K562 (cell line): ENCODE data around the gene TSPAN1.
A peak's percentile ranks its signal among the peaks of the same experiment; 100 is the strongest.

Source experiments
- CHD1 ChIP-seq: fragments of 200-600 bp; sonication (generic); IDR thresholded peaks from one replicate; pipeline ENCODE4 v1.6.1; 2012; ENCODE audit warnings: mild to moderate bottlenecking, moderate library complexity, low read length, inconsistent platforms
- EZH2 ChIP-seq: IDR thresholded peaks from 2 replicates; pipeline ENCODE4 v1.6.1; 2012; ENCODE audit warnings: low read depth, mild to moderate bottlenecking, inconsistent platforms, low read length, borderline replicate concordance
- FOXP1 ChIP-seq: sonication (generic); formaldehyde crosslinking; IDR thresholded peaks from 2 replicates; pipeline ENCODE4 v1.8.0; 2022; ENCODE audit warnings: mild to moderate bottlenecking, missing genetic modification reagents
- MED1 ChIP-seq: sonication (generic); formaldehyde crosslinking; IDR thresholded peaks from 2 replicates; pipeline ENCODE4 v1.8.1; 2023; ENCODE audit warnings: missing genetic modification reagents, borderline replicate concordance
- NFE2L1 ChIP-seq: fragments of 450-650 bp; IDR thresholded peaks from 2 replicates; pipeline ENCODE4 v1.6.1; 2016; ENCODE audit warnings: missing genetic modification characterization, low read depth, mild to moderate bottlenecking, missing compliant biosample characterization, moderate library complexity, borderline replicate concordance
- NR0B1 ChIP-seq: fragments of 450-650 bp; IDR thresholded peaks from one replicate; pipeline ENCODE4 v1.6.1; 2018; ENCODE audit warnings: mild to moderate bottlenecking, moderate library complexity; ENCODE audit not compliant: partially characterized antibody
- PHF8 ChIP-seq: fragments of 200-600 bp; sonication (generic); IDR thresholded peaks from 2 replicates; pipeline ENCODE4 v1.6.1; 2012; ENCODE audit warnings: mixed run types, mild to moderate bottlenecking, inconsistent platforms, low read length, moderate library complexity, borderline replicate concordance
- REST ChIP-seq, 2 experiments: fragments of 450-650 bp; formaldehyde crosslinking in 1 of 2; IDR thresholded peaks; 2 replicates each; pipeline versions ENCODE4 v1.4.0 to v1.6.1; 2014 to 2020; ENCODE audit warnings: mild to moderate bottlenecking in 2 of 2, borderline replicate concordance in 1 of 2, low read depth in 1 of 2
- SMARCA5 ChIP-seq: fragments of 450-650 bp; IDR thresholded peaks from 2 replicates; pipeline ENCODE4 v1.6.1; 2016
- ZNF589 ChIP-seq: fragments of 200-800 bp; sonication (Bioruptor generic); IDR thresholded peaks from 2 replicates; pipeline ENCODE4 v1.6.1; 2016; ENCODE audit warnings: low read depth, missing genetic modification characterization, missing compliant biosample characterization
- TF ChIP-seq, protein P1 (sequence below): fragments of 450-650 bp; formaldehyde crosslinking; IDR thresholded peaks from 2 replicates; pipeline ENCODE4 v1.4.0; 2020; ENCODE audit warnings: mild to moderate bottlenecking, moderate library complexity
- TF ChIP-seq, protein P2 (sequence below): sonication (generic); formaldehyde crosslinking; IDR thresholded peaks from 2 replicates; pipeline ENCODE4 v1.5.0; 2020; ENCODE audit warnings: missing genetic modification reagents
- TF ChIP-seq, protein P3 (sequence below): sonication (generic); formaldehyde crosslinking; IDR thresholded peaks from 2 replicates; pipeline ENCODE4 v1.9.0; 2022; ENCODE audit warnings: mild to moderate bottlenecking, missing genetic modification reagents

GRCh38 chr1:46219551-46220520 is 44.9 kb downstream of the TSPAN1 start:
- TF ChIP-seq PHF8: no peak
- no peak for TF ChIP-seq NR0B1
- no peak for TF ChIP-seq FOXP1 (CRISPR knock-in tag)
- TF ChIP-seq REST (IDR thresholded peaks at IDR 0.05; ENCODE audit: borderline replicate concordance): peak; percentile 36; the same call in 1 of the 2 replicates
- TF ChIP-seq REST (CRISPR knock-in tag; IDR thresholded peaks at IDR 0.05; ENCODE audit: low read depth): no peak
- TF ChIP-seq, protein P1, sequence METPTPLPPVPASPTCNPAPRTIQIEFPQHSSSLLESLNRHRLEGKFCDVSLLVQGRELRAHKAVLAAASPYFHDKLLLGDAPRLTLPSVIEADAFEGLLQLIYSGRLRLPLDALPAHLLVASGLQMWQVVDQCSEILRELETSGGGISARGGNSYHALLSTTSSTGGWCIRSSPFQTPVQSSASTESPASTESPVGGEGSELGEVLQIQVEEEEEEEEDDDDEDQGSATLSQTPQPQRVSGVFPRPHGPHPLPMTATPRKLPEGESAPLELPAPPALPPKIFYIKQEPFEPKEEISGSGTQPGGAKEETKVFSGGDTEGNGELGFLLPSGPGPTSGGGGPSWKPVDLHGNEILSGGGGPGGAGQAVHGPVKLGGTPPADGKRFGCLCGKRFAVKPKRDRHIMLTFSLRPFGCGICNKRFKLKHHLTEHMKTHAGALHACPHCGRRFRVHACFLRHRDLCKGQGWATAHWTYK (CRISPR knock-in tag): no peak
- no peak for TF ChIP-seq SMARCA5
- no peak for TF ChIP-seq CHD1
- TF ChIP-seq, protein P2, sequence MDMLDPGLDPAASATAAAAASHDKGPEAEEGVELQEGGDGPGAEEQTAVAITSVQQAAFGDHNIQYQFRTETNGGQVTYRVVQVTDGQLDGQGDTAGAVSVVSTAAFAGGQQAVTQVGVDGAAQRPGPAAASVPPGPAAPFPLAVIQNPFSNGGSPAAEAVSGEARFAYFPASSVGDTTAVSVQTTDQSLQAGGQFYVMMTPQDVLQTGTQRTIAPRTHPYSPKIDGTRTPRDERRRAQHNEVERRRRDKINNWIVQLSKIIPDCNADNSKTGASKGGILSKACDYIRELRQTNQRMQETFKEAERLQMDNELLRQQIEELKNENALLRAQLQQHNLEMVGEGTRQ (CRISPR knock-in tag): no peak
- TF ChIP-seq MED1: no peak
- no peak for TF ChIP-seq EZH2
- no peak for TF ChIP-seq ZNF589 (CRISPR knock-in tag)
- no peak for TF ChIP-seq NFE2L1
- TF ChIP-seq, protein P3, sequence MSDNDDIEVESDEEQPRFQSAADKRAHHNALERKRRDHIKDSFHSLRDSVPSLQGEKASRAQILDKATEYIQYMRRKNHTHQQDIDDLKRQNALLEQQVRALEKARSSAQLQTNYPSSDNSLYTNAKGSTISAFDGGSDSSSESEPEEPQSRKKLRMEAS (CRISPR knock-in tag): no peak
